SU-DHL-6 (cell line): ENCODE results near the gene SCD.

Experiments used
- EZH2phosphoT487 ChIP-seq: fragments of 200-600 bp; sonication (generic), shearing (Covaris generic); conservative IDR thresholded peaks from 2 replicates; pipeline ENCODE4 v1.6.1; 2018; ENCODE audit warnings: mild to moderate bottlenecking, antibody characterized with exemption, low read length, moderate library complexity, mixed read lengths
- TF ChIP-seq, protein P1 (sequence below): fragments of 200-600 bp; sonication (generic); IDR thresholded peaks from one replicate; pipeline ENCODE4 v1.5.1; 2017; ENCODE audit warnings: antibody characterized with exemption, mild to moderate bottlenecking, low read length, moderate library complexity; ENCODE audit not compliant: insufficient read depth, poor library complexity, severe bottlenecking

DNA sequence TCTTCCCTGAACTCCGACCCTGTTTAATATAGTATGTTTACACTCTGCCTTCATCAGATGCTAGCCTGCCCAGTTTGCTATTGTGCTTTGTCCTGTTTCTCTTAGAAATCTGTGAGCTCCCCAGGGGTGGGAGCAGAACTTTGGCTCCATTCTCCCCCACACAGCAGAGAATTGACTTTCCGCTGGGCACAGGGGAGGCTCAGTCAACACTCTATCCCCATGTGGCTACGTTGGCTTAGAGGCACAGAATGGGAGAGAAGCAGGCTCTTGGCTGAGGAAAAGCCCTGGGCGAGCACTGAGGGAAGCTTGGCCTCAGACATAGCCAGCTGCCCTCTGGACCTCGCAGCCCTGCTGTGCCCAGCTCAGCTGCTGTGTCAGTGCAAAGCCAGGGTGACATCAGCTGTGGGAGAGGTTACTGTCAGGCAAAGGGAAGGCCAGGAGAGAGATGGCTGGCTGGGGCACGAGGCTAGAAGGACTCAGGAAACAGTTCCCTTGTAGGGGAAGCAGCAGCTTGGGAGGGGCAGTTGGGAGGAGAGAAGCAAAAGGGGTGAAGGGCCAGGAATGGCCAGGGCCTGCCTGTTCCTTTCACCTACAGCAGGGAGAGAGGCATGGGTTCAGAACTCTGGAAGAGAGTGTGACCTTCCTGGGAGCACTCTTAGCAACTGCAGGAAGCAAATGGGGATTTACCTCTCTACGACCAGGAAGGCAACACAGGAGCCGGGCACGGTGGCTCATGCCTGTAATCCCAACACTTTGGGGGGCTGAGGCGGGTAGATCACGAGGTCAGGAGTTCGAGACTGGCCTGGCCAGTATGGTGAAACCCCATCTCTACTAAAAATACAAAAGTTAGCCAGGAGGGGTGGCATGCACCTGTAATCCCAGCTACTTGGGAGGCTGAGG, 5.8 kb upstream of the SCD start:
- TF ChIP-seq, protein P1, sequence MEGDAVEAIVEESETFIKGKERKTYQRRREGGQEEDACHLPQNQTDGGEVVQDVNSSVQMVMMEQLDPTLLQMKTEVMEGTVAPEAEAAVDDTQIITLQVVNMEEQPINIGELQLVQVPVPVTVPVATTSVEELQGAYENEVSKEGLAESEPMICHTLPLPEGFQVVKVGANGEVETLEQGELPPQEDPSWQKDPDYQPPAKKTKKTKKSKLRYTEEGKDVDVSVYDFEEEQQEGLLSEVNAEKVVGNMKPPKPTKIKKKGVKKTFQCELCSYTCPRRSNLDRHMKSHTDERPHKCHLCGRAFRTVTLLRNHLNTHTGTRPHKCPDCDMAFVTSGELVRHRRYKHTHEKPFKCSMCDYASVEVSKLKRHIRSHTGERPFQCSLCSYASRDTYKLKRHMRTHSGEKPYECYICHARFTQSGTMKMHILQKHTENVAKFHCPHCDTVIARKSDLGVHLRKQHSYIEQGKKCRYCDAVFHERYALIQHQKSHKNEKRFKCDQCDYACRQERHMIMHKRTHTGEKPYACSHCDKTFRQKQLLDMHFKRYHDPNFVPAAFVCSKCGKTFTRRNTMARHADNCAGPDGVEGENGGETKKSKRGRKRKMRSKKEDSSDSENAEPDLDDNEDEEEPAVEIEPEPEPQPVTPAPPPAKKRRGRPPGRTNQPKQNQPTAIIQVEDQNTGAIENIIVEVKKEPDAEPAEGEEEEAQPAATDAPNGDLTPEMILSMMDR: no peak
- TF ChIP-seq EZH2phosphoT487: no peak
